Regular cardiac myocyte (primary cell): ENCODE measurements around the gene CSTA. TPM values are rescaled to one million over a fixed set of nuclear protein-coding genes. Genes with fewer than 3 reads are reported as not detected.

Source experiments
- total RNA-seq: library from RNA; depleted of rRNA; stranded (reverse); fragments of >200 nt; gene quantifications from 2 replicates; pipeline ENCODE4 v1.2.3, GENCODE V29; 2014

CSTA gene
- total RNA-seq = 0.58 and 2.0 TPM in 2 replicates

DNA sequence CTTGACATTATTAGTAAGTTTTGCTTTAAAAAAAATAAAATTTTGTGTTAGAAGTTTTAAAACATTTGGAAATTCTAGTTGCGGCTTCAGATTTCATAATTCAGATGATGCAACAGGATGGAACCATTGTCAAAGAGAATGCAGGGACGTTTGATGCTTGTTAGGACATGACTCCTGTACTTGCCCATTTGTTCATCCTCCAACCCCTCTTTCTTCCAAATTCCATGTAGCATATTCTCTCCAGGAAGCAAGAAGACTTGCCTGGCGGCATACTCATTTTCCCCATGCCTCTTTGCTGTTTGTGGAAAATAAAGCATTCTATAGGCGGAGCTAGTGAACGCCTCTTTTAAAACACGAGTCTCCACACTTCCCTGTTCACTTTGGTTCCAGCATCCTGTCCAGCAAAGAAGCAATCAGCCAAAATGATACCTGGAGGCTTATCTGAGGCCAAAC, at the start of gene CSTA:
TSS of gene CSTA (plus strand) at position 378 of the 453 bp plus-strand sequence. CDS start at position 423, 45 bp downstream.

GRCh38 chr3:122382888-122383666, 58.0 kb downstream of the CSTA start, which contains the start of gene MIX23:
MIX23 (minus strand) TSS chr3:122383231; CDS start chr3:122383224, 7 bp downstream.

DNA sequence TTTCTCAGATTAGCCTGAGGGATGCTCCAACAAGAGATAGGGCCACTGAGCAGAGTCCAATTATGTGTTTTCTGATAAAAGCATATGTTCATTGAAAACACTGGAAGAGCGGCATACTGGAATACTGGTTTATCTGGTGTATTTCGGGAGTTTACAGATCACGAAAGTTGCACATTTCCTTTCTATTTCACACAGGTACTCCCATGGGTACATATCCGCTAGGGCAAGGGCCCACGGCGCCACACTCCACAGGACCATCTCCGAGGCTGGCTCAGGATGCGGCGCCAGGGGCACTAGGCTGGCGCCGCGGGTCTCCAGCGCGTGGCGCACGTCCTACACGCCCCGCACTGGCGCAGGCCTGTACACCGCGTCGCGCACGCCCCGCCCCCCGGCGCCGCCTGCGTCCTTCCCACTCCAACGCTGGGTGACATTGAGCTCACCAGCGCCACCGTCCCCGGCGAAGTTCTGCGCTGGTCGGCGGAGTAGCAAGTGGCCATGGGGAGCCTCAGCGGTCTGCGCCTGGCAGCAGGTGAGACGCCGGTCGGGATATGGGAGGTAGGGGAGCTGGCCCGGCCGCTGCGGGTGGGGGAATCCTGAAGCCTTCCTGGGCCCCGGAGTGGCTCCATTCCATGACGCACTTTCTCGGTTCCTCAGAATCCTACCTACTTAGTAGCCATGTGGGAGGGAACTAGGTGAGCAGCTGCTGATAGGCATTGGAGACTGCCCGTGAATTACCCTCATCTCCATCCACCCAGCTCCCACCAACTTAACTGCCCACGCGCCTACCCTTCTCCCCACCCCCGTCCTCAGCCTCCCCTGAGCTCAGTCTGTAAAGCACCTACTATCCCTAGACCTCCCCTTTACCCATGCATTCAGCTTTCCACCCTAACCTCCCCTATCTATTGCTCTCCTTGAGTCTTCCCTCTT, 59.0 kb downstream of the CSTA start, which contains the start of gene FAM162A:
TSS of gene FAM162A (plus strand) at position 412 of the 927 bp plus-strand sequence. CDS start at position 496, 84 bp downstream.

Other genes starting within 250 kb of the CSTA start
- under 0.01 TPM in 1 of 2 replicates, not detected in the other for gene CASR, start 141.6 kb upstream of the CSTA start, total RNA-seq
- gene MIX23, start 58.0 kb downstream of the CSTA start, total RNA-seq = 29.3 and 53.5 TPM in 2 replicates
- gene FAM162A, start 58.9 kb downstream of the CSTA start, total RNA-seq = 20.1 and 33.0 TPM in 2 replicates
- gene WDR5B, start 90.8 kb downstream of the CSTA start, total RNA-seq = 4.2 and 5.0 TPM in 2 replicates
- 21.4 and 33.4 TPM in 2 replicates for gene KPNA1, start 189.7 kb downstream of the CSTA start, total RNA-seq
- gene PARP9, start 239.1 kb downstream of the CSTA start, total RNA-seq = 15.7 and 17.2 TPM in 2 replicates
- gene DTX3L, start 239.1 kb downstream of the CSTA start, total RNA-seq = 11.0 and 15.9 TPM in 2 replicates